ENCODE measurements around the gene ACTR2.

- TF ChIP-seq POLR2A (IDR thresholded peaks at IDR 0.05) = no peak
- no peak for TF ChIP-seq CTCF (IDR thresholded peaks at IDR 0.05)
These were observed 34.0 kb downstream of the ACTR2 start for GRCh38 chr2:65261676-65262075.

Data from right lobe of liver (tissue), 4 donors.